Suprapubic skin (tissue), 4 donors: ENCODE measurements around the gene CAPN13. TPM values are rescaled to one million over a fixed set of nuclear protein-coding genes. Genes with fewer than 3 reads are reported as not detected.

Source experiments
- DNase-seq, 2 donors: peaks; one replicate each; pipeline ENCODE4 v3.0.0-alpha.2; 2019; ENCODE audit warnings: low spot score in 2 of 2
- H3K27ac ChIP-seq: fragments of 200-600 bp; sonication (generic); one replicate; pipeline ENCODE4 v1.5.1; 2019
- H3K27me3 ChIP-seq: fragments of 200-600 bp; sonication (generic); one replicate; pipeline ENCODE4 v1.5.1; 2019
- H3K36me3 ChIP-seq: fragments of 200-600 bp; sonication (generic); one replicate; pipeline ENCODE4 v1.5.1; 2019
- H3K4me1 ChIP-seq: fragments of 200-600 bp; sonication (generic); one replicate; pipeline ENCODE4 v1.5.1; 2019
- H3K4me3 ChIP-seq: fragments of 200-600 bp; sonication (generic); one replicate; pipeline ENCODE4 v1.5.1; 2019; ENCODE audit warnings: mild to moderate bottlenecking
- H3K9me3 ChIP-seq: fragments of 200-600 bp; sonication (generic); one replicate; pipeline ENCODE4 v1.5.1; 2019
- EP300 ChIP-seq: sonication (generic); formaldehyde crosslinking; IDR thresholded peaks from one replicate; pipeline ENCODE4 v1.6.1; 2017; ENCODE audit warnings: antibody characterized with exemption
- POLR2A ChIP-seq, 2 donors: fragments of 450-650 bp; IDR thresholded peaks; one replicate each; pipeline ENCODE4 v1.6.1; 2017; ENCODE audit warnings: antibody characterized with exemption in 2 of 2, mild to moderate bottlenecking in 2 of 2, moderate library complexity in 2 of 2
- POLR2AphosphoS5 ChIP-seq, 3 donors: sonication (generic); formaldehyde crosslinking; IDR thresholded peaks; one replicate each; pipeline ENCODE4 v1.6.1; 2017; ENCODE audit warnings: antibody characterized with exemption in 3 of 3
- WGBS: methylation state at CpG from one replicate; pipeline ENCODE4 v1.1.5; 2018; 5-methylcytosine and 5-hydroxymethylcytosine counted together
- total RNA-seq, 4 donors: library from RNA; depleted of rRNA; stranded (reverse); fragments of >200 nt; gene quantifications; one replicate each; pipeline ENCODE4 v1.1.0, GENCODE V29; 2016
- TF ChIP-seq, protein P1 (sequence below), 2 donors: fragments of 200-600 bp in 1 of 2; fragments of 450-650 bp in 1 of 2; sonication (generic) in 1 of 2; IDR thresholded peaks; one replicate each; pipeline ENCODE4 v1.5.1; 2016 to 2019; ENCODE audit warnings: antibody characterized with exemption in 2 of 2, mild to moderate bottlenecking in 1 of 2, moderate library complexity in 1 of 2

Gene CAPN13
- total RNA-seq, 4 donors from 2014 or later: 0.26 to 1.5 (median 0.50) TPM

DNA sequence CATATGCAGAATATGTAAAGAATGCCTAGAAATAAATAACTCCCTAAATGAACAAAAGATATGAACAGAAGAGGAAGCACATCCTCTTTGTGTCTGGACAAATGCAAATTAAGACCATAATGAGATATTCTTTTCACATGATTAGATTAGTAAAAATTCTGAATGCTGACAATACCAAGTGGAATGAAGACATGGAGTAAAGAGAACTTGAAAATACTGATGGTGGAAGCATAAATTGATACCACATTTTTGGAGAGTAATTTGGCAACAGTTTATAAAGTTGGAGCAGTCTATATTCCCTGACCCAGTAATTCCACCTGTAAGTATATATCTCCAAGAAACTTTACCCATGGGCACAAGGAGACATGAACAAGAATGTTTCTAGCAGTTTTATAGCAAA lies 130.0 kb downstream of the CAPN13 start:
- H3K9me3 ChIP-seq: no peaks in the 10 kb centered on the region
- no peak overlapping the region for H3K4me3 ChIP-seq
- H3K27me3 ChIP-seq: no peaks in the 10 kb centered on the region
- no peak overlapping the region for H3K27ac ChIP-seq
- no peak for TF ChIP-seq EP300
- TF ChIP-seq POLR2AphosphoS5 (IDR thresholded peaks at IDR 0.05): no peak
- TF ChIP-seq POLR2A (IDR thresholded peaks at IDR 0.05): no peak
- TF ChIP-seq, protein P1, sequence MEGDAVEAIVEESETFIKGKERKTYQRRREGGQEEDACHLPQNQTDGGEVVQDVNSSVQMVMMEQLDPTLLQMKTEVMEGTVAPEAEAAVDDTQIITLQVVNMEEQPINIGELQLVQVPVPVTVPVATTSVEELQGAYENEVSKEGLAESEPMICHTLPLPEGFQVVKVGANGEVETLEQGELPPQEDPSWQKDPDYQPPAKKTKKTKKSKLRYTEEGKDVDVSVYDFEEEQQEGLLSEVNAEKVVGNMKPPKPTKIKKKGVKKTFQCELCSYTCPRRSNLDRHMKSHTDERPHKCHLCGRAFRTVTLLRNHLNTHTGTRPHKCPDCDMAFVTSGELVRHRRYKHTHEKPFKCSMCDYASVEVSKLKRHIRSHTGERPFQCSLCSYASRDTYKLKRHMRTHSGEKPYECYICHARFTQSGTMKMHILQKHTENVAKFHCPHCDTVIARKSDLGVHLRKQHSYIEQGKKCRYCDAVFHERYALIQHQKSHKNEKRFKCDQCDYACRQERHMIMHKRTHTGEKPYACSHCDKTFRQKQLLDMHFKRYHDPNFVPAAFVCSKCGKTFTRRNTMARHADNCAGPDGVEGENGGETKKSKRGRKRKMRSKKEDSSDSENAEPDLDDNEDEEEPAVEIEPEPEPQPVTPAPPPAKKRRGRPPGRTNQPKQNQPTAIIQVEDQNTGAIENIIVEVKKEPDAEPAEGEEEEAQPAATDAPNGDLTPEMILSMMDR (IDR thresholded peaks at IDR 0.05): no peak
- no peaks in the 10 kb centered on the region for H3K36me3 ChIP-seq
- no peaks in the 10 kb centered on the region for H3K4me1 ChIP-seq
- no peak for DNase-seq

DNA sequence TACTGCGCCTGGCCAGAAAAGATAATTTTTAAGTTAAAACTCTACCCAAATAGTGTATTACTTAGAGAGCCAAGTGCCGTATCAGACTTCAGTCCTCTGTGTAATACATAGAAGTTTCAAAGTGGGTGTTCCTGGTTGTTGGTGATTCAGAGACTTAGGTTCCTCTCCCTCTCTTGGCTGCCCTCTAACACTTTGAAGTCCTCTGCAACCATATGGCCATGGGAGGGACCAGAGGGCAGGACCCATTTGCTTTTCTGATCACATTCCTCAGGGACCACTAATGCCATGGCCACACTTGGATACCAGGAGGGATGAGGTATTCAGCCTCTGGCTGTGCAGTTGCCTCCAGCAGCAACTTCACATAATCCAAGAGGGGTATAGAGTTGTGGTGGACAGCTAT lies 131.5 kb downstream of the CAPN13 start:
- no peaks in the 10 kb centered on the region for H3K9me3 ChIP-seq
- H3K27me3 ChIP-seq: no peaks in the 10 kb centered on the region
- H3K4me3 ChIP-seq: no peak overlapping the region
- no peaks in the 10 kb centered on the region for H3K4me1 ChIP-seq
- TF ChIP-seq POLR2A (IDR thresholded peaks at IDR 0.05): no peak
- TF ChIP-seq, protein P1 (IDR thresholded peaks at IDR 0.05): no peak
- no peak for TF ChIP-seq POLR2AphosphoS5 (IDR thresholded peaks at IDR 0.05)
- TF ChIP-seq EP300: no peak
- 77% methylated on average over 2 of the region's 2 CpGs for WGBS
- DNase-seq: no peak
- no peaks in the 10 kb centered on the region for H3K36me3 ChIP-seq
- H3K27ac ChIP-seq: no peak overlapping the region

DNA sequence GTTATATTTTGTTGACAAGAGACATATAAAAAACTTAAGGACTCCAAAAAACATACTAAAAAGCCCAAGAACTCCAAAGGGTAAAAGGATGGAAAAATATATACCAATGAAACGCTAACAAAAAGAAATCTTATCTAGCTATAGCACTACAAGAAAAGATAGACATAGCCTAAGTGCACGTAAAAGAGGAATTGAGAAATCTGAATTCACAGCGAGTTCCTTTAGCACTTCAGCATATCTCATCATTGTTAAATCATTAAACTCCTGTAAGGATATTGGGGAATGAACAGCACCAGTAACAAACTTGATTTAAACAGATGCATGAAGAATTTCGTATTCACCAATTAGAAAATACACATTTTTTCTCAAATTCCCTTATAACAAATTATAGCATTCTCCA lies 134.1 kb downstream of the CAPN13 start:
- 90% methylated on average over 4 of the region's 4 CpGs for WGBS
- Histone ChIP-seq H3K4me1 (no peaks in the 10 kb centered on the region), H3K27me3 (no peaks in the 10 kb centered on the region), H3K36me3 (no peaks in the 10 kb centered on the region), H3K27ac (no peak overlapping the region), H3K4me3 (no peak overlapping the region), H3K9me3 (no peaks in the 10 kb centered on the region)
- no peak for DNase-seq
- TF ChIP-seq EP300: no peak
- TF ChIP-seq, protein P1 (IDR thresholded peaks at IDR 0.05): no peak
- no peak for TF ChIP-seq POLR2A (IDR thresholded peaks at IDR 0.05)
- TF ChIP-seq POLR2AphosphoS5 (IDR thresholded peaks at IDR 0.05): no peak
